Stimulated activated CD4-positive, alpha-beta T cell treated with anti-CD3 and anti-CD28 coated beads, Interleukin-12 subunit alpha, Interleukin-12 subunit beta, amount 100 ng/mL, for 24 hours (primary cell): ENCODE data around the gene PRKG1.

Experiments
- DNase-seq, 2 experiments: peaks; one replicate each; pipeline ENCODE4 v3.0.0-alpha.2; 2020; ENCODE audit warnings: low read depth in 2 of 2

Gene PRKG1

GRCh38 chr10:51878695-51879094 is 804.4 kb downstream of the PRKG1 start:
- no peak for DNase-seq

- no peak for DNase-seq
Observed at GRCh38 chr10:51879238-51879637, 805.0 kb downstream of the PRKG1 start.

GRCh38 chr10:51881213-51881612 is 806.9 kb downstream of the PRKG1 start:
- no peak for DNase-seq

GRCh38 chr10:51886438-51887068 is 812.3 kb downstream of the PRKG1 start:
- no peak for DNase-seq

- DNase-seq: no peak
Observed at GRCh38 chr10:51888263-51888662, 814.0 kb downstream of the PRKG1 start.

GRCh38 chr10:51892313-51892712 is 818.0 kb downstream of the PRKG1 start:
- no peak for DNase-seq

GRCh38 chr10:51892965-51893658 is 818.8 kb downstream of the PRKG1 start:
- no peak for DNase-seq

GRCh38 chr10:51894771-51895578 is 820.7 kb downstream of the PRKG1 start:
- DNase-seq: no peak

GRCh38 chr10:51896849-51897248 is 822.6 kb downstream of the PRKG1 start:
- DNase-seq: no peak

- DNase-seq: no peak
Observed at GRCh38 chr10:51897560-51897959, 823.3 kb downstream of the PRKG1 start.

- DNase-seq: no peak
Observed at GRCh38 chr10:51900180-51900579, 825.9 kb downstream of the PRKG1 start.

GRCh38 chr10:51903675-51904074 is 829.4 kb downstream of the PRKG1 start:
- DNase-seq: no peak

GRCh38 chr10:51905032-51905431 is 830.7 kb downstream of the PRKG1 start:
- DNase-seq: no peak

- DNase-seq: no peak
Observed at GRCh38 chr10:51907361-51907760, 833.1 kb downstream of the PRKG1 start.

- no peak for DNase-seq
Observed at GRCh38 chr10:51910189-51910588, 835.9 kb downstream of the PRKG1 start.

- no peak for DNase-seq
Observed at GRCh38 chr10:51910596-51910995, 836.3 kb downstream of the PRKG1 start.

- no peak for DNase-seq
Observed at GRCh38 chr10:51911723-51912122, 837.4 kb downstream of the PRKG1 start.

- DNase-seq: no peak
Observed at GRCh38 chr10:51915031-51915542, 840.8 kb downstream of the PRKG1 start.

GRCh38 chr10:51918440-51918839 is 844.2 kb downstream of the PRKG1 start:
- no peak for DNase-seq

GRCh38 chr10:51918884-51919325 is 844.6 kb downstream of the PRKG1 start:
- no peak for DNase-seq

- no peak for DNase-seq
Observed at GRCh38 chr10:51920672-51921071, 846.4 kb downstream of the PRKG1 start.

- DNase-seq: no peak
Observed at GRCh38 chr10:51924359-51924758, 850.1 kb downstream of the PRKG1 start.
